HG02610 (cell line): ENCODE data around the gene NEMP2.

Experiments used
- ATAC-seq: cut with Tn5 transposase; IDR thresholded peaks from one replicate; pipeline ENCODE4 v1.9.1; 2021; ENCODE audit warnings: mild to moderate bottlenecking, moderate library complexity; ENCODE audit not compliant: unreplicated experiment

NEMP2 gene

GRCh38 chr2:190561094-190561493, 26.6 kb upstream of the NEMP2 start:
- no peak for ATAC-seq

GRCh38 chr2:190554357-190555006, 20.0 kb upstream of the NEMP2 start:
- no peak for ATAC-seq

DNA sequence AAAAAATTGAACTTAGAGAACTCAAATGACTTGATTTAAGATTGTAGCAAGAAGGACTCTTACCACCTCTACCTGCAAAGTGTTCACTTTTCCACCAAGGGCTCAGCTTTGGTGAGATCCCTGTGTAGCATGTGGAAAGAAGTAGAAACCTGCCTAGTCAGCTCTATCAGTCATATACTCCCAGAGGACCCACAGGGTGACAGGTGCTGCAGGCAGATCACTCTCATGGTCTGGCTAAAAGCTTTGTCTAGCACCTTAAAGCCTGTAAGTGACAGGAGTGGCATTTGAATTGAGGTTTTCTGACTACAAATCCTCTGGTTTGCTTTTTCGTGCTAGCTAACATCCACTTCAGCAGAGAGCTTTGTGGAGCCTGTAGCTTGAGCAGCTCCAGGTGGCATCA, 18.7 kb upstream of the NEMP2 start:
- no peak for ATAC-seq

GRCh38 chr2:190551928-190552327, 17.4 kb upstream of the NEMP2 start:
- no peak for ATAC-seq

GRCh38 chr2:190550137-190550536, 15.6 kb upstream of the NEMP2 start:
- no peak for ATAC-seq

- no peak for ATAC-seq
Observed at GRCh38 chr2:190547886-190548285, 13.4 kb upstream of the NEMP2 start.

DNA sequence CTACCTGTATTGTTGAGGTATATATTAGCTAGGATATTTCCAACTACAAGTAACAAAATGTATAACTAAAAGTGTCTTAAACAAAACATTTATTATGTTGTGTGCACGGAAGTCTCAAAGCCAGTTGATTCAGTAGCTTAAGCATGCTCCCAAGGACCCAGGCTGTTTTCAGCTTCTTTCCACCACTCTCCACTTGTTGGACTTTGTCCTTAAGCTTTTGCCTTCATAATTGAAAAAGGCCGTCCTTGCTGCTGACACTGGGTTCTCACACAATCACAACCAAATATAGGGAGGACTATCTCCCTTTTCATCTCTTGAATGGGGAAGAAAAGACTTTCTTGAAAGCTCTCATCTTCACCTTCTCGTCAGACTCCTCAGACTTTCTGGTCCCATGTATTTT, 12.2 kb upstream of the NEMP2 start:
- no peak for ATAC-seq

DNA sequence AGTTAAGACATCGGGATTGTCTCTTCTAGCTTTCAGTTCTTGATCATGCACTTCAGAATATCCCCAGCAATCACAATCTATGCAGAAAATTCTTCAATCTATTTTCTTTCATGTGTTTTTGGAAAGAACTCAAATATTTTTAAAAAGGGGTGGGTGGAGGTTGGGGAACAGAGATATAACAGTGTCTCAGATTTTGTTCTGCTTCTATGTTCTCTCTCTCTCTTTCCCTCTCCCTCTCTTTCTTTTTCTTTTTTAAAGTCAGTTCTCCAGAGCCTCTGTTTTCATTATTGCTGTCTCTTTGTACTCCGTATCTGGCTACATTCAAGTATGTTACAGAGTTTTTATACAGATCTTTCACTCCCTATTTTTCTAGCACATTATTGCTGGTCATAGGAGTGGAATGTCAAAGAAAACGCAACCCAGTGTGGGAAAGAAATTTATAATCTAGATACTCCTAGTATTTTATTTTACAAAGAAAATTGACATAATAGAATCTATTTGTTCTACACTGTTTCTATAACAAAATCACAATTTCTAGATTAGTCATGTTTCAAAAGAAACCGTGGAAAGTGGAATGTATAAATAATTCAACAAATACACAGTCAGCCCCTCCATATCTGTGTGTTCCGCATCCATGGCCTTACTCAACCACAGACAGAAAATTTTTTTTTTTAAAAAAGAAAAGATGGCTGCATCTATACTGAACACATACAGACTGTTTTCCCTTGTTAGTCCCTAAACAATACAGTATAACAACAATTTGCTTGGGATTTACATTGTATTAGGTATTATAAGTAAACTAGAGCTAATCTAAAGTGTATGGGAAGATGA, 11.2 kb upstream of the NEMP2 start:
- no peak for ATAC-seq

- no peak for ATAC-seq
Observed at GRCh38 chr2:190545093-190545492, 10.6 kb upstream of the NEMP2 start.

GRCh38 chr2:190540048-190540447, 5.5 kb upstream of the NEMP2 start:
- no peak for ATAC-seq

- no peak for ATAC-seq
Observed at GRCh38 chr2:190538201-190538600, 3.7 kb upstream of the NEMP2 start.

DNA sequence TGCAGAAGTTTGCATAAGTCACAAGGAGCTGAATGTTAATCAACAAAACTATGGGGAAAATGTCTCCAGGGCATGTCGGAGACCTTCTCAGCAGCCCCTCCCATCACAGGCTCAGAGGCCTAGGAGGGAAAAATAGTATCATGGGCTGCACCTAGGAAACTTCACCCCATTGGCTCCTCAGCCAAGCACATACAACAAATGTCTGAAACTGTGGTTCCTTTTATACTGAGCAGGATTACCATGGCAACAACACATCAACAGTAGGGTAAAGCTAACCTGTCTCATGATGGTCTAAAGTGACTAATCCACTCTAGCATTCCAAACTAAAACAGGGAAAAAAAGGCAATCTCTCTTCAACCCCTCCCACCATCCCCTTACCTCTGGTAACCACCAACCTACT, 3.2 kb upstream of the NEMP2 start:
- no peak for ATAC-seq

DNA sequence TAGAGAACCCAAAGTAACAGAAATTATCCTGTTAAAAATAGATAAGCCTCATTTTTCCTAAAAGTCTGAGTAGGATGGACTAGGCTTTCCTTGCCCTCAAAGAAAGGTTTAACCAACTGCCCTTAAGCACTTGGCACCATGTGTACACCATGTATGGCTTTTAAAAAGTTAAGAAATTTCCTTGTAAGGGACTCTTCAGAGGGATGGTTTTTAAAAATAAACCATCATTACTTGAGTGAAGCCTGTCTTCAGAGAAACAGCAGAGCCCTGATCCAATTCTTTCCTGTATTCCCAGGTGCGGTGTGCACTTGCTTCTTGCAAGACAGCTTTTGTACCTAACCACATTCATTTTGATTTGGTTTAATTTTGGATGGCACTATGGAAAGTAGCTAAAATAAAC, 1.1 kb upstream of the NEMP2 start:
- ATAC-seq = no peak

GRCh38 chr2:190535121-190535439, 558 bp upstream of the NEMP2 start:
- no peak for ATAC-seq

DNA sequence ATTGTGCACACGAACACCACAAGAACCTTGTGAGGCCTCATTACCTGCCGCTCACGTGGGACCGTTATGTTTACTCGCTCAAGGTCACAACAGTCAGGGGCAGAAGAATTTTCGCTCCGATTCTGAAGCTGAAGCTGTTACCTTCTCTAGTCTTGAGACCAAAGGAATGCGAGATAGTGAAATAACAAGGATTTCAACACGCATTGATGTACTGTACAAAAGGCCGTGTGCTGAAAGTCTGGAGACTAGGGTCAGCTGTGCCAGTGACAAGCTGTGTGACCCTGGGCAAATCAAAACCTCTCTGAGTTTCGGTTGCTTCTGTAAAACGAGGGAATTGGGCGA, 583 bp downstream of the NEMP2 start:
- ATAC-seq = peak; percentile 11

DNA sequence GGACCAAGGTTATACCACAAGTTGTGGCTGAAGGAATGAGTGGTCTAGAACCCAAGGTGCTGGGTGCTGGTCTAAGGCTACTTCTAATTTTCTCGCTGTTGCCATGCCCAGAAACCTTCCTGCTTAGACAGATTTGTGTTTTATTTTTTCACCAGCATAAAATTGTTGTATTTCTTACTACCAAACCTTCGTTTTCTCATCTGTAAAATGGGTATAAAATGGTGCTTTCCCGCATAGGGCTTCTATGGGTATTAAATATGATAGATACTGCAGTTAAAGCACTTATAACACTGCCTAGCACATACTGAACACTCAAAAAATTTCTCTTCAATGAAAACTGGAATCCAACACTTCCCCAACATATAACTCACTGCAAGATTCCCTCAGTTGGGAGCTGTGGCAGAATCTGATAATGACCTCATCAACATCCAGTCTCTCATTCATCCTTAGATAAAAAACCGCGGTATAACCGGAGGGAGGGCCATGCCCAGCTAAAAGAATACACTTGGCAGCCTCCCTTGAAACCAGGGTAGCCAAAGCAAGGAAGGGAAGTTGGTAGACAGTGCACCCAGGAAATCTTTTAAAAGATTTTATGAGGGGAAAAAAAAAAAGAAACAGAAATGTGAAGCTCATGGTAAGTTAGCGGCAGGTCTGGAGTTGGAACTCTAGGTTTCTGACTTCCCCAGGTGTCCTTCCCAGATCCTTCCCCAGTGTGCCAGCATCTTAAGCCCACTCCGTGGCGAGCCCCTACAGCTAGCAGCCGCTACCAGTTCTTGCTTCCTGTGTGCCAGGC, 1.2 kb downstream of the NEMP2 start:
- no peak for ATAC-seq

GRCh38 chr2:190532581-190532980, 1.9 kb downstream of the NEMP2 start:
- no peak for ATAC-seq

DNA sequence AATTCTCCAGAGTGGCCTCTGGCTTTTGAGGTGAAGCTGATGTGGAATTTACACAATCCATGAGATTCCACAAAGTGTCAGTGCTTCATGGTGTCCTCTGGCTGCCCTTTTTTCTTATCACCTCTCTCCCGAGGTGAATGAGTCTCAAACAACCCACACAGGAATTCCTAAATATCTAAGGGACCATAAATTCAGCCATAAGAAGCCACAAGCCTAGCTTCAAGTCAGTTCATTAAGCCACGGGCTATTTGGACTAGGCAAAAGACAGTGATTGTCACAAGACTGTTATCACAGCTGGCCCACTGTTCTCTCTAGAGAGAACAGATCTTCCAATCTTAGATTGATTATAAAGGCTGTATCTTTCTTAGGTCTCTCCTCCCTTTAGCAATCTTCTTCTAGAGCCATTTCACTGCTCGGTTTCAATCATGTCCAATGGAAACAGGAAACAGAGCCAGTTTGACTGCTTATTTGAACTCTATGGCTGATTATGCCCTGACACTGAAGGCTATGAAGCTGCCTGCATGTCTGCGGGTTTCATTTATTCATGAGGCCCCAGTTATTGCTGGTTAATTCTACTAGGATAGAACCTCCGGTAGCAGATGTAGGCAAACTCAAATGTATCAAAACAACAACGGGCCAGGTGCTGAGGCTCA, 4.1 kb downstream of the NEMP2 start:
- ATAC-seq = no peak

DNA sequence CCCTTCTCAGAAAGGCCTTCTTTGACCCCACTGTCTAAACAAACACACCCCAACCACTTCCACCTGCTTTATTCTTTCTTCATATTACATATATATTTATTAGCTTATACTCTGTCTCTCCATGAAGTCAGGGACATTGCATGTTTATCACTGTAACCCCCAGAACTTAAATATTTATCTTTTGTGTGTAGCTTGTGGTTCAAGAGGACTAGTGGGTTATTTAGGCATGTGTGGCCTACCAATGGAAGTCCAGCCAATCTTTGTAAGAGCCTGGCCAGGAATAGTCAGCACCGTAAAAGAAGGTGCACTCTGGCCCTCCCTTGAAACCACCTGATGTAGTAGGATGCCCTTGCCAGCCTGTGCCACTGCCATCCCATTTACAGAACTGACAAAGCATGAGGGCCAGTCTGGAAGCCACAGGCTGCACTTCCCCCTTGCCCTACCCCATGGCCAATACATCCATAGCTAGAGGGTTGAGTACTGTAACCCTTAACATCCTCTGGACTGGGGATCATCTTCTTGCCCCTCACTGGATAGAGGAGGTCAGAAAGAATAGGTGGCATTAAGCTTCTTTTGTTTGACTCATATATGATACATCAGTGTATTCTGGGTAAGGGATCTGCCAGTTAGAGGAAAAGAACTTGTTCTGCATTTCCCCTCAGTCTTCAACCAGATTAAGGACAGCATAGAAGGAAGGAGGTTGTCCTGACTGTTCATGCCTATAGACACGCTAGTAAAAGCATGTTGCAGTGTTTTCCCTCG, 4.9 kb downstream of the NEMP2 start:
- no peak for ATAC-seq

DNA sequence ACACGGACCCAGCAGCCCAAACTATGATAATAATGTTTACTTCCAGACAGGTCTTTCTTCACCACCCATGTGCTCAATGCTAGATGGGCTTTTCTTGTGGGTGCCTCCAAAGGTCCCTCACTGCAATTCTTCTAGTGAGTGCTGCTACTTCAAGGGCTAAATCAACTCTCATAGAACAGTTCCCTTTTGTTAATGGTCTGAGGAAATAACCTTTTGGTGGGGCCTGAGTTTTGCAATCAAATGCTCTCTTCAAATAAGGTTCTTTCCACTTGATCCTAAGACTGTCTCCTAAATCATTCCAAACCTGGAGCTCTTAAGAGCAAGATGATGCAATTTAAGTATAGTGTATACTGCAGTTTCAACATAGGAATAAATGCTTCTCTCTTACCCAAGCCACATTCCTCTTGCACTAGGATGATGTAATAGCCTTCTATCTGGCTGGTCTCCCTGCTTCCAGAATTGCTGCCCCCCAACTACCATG, 6.0 kb downstream of the NEMP2 start:
- ATAC-seq = no peak

DNA sequence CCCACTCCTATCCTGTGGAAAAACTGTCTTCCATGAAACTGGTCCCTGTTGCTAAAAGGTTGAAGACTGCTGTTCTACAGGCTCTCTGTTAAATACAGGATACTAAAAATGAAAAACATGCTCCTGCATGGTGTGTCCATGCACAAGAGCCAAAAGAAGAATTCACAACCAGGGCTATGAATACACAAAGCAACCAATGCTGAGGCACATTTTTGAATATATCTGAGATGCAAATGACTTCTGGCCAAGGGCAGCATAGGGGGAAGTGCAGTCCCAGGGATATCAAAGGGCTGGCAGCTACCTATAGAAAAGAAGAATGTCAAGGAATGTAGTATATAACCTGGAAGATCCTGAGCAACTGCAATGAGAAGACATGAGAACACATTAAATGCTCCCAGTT, 6.6 kb downstream of the NEMP2 start:
- ATAC-seq = no peak
